Large intestine (tissue), 3 donors: Measurements from ENCODE around the gene HLCS. TPM values are rescaled to one million over a fixed set of nuclear protein-coding genes. Genes with fewer than 3 reads are reported as not detected.

Experiments
- DNase-seq, 2 donors: peaks; one replicate each; pipeline versions ENCODE4 v3.0.0 to v3.0.0-alpha.2; 2013
- H3K27ac ChIP-seq: one replicate; pipeline ENCODE4 v1.5.1; 2013; ENCODE audit warnings: low read length
- H3K27me3 ChIP-seq: 2 replicates; pipeline ENCODE4 v1.6.1; 2013; ENCODE audit warnings: low read length; ENCODE audit not compliant: control insufficient read depth, insufficient read depth
- H3K36me3 ChIP-seq: 2 replicates; pipeline ENCODE4 v1.6.1; 2013; ENCODE audit warnings: low read length; ENCODE audit not compliant: control insufficient read depth, insufficient read depth
- H3K4me1 ChIP-seq: one replicate; pipeline ENCODE4 v1.6.1; 2013; ENCODE audit warnings: low read length; ENCODE audit not compliant: control insufficient read depth, insufficient read depth
- H3K4me3 ChIP-seq: one replicate; pipeline ENCODE4 v1.5.1; 2013; ENCODE audit warnings: low read length
- H3K9me3 ChIP-seq: one replicate; pipeline ENCODE4 v1.6.1; 2013; ENCODE audit warnings: mild to moderate bottlenecking, low read depth, low read length, moderate library complexity; ENCODE audit not compliant: control insufficient read depth
- WGBS: methylation state at CpG from one replicate; pipeline ENCODE4 v1.1.5; 2013; ENCODE audit warnings: low lambda C conversion rate; ENCODE audit not compliant: insufficient coverage; 5-methylcytosine and 5-hydroxymethylcytosine counted together
- polyA plus RNA-seq: library from polyadenylated mRNA; unstranded; fragments of 120-200 nt; gene quantifications from one replicate; pipeline ENCODE4 v1.2.1, GENCODE V29; 2013

HLCS gene
- polyA plus RNA-seq, 1 donor: 12.5 TPM

DNA sequence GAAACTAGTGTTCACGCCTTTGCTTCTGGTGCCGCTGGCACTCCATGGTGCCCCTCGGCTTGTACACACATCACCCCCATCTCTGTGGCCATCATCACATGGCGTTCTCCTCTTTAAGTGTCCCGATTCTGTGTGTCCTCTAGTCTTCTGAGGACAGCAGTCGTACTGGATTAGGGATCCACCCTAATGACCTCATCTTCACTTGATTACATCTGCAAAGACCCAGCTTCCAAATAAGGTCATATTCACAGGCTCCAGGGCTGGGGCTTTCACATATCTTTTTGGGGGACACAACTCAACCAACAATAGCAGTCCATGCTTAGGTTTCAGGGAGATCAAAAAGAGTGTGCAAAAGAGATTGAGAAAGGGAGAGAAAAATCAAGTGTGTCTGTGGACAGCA, 64.9 kb downstream of the HLCS start:
- no peak overlapping the region for H3K4me3 ChIP-seq
- no peak overlapping the region for H3K27ac ChIP-seq
- peaks cover 7% of the 10 kb centered on the region for H3K36me3 ChIP-seq
- no peaks in the 10 kb centered on the region for H3K27me3 ChIP-seq
- DNase-seq: no peak
- 60% methylated on average over 1 of the region's 6 CpGs for WGBS
- H3K4me1 ChIP-seq: no peaks in the 10 kb centered on the region
- no peaks in the 10 kb centered on the region for H3K9me3 ChIP-seq

DNA sequence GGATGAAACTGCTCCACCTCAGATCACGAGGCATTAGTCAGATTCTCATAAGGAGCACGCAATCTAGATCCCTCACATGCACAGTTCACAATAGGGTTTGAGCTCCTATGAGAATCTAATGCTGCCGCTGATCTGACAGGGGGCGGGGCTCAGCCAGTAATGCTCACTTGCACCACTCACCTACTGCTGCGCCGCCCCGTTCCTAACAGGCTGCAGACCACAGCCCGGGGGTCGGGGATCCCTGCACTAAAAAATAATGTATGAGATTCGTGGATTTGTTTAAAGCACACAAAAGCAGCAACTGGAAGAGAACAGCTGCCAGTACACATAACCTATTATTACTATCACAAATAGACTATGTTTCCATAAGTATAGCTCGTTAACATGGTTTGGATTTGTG, 72.9 kb downstream of the HLCS start:
- Histone ChIP-seq H3K36me3 (peaks cover 23% of the 10 kb centered on the region), H3K4me1 (no peaks in the 10 kb centered on the region)

DNA sequence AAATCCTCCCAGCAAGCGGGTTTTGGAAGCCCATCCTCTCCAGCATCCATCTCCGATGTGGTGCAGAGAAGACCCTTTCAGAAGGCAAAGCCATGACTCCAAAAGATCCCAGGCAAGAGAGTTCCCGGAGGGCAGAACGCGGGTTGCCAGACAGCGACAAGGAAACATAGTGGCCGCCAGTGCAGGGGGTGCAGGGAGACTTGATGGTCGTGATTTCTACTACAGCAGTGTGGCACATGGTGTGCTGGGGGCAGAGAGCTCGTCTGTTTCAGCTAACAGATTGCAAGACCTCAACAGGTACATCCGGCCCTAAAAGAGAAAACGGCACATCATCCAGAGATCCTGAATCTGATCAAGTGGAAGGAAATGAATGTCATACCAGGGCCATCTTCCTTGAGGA, 74.3 kb downstream of the HLCS start:
- Histone ChIP-seq H3K9me3 (no peaks in the 10 kb centered on the region), H3K4me1 (no peaks in the 10 kb centered on the region), H3K27me3 (no peaks in the 10 kb centered on the region), H3K4me3 (no peak overlapping the region), H3K27ac (no peak overlapping the region), H3K36me3 (peaks cover 21% of the 10 kb centered on the region)
- DNase-seq: no peak
- no CpG with 5 or more reads among the region's 11 CpGs for WGBS

More for the DNA sequence above, 72.9 kb downstream of the HLCS start:
- no peak overlapping the region for H3K27ac ChIP-seq
- no peaks in the 10 kb centered on the region for H3K9me3 ChIP-seq
- no CpG with 5 or more reads among the region's 11 CpGs for WGBS
- no peak for DNase-seq
- no peak overlapping the region for H3K4me3 ChIP-seq
- no peaks in the 10 kb centered on the region for H3K27me3 ChIP-seq

DNA sequence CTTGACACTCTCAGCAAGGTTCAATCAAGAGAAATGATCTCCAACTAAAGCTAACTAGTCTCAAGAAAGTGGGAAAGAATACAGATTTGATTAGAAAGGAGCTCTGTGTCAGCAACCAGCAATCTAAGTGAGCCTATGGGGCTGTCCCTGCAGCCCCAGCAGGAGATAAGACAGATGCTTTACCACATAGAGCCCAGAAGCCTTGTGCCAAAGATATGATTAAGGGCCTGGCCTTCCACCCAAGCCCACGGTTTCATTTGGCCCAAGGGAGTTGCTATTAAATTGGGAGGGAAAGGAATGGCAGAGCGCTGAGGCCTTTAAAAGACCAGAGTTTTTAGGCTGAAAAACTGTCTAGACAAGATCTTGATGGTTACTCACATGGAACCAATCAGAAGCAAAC, 74.8 kb downstream of the HLCS start:
- Histone ChIP-seq H3K4me1 (no peaks in the 10 kb centered on the region), H3K4me3 (no peak overlapping the region), H3K36me3 (peaks cover 19% of the 10 kb centered on the region), H3K27me3 (no peaks in the 10 kb centered on the region), H3K27ac (no peak overlapping the region), H3K9me3 (no peaks in the 10 kb centered on the region)
- WGBS: 80% methylated on average over 1 of the region's 2 CpGs
- no peak for DNase-seq

DNA sequence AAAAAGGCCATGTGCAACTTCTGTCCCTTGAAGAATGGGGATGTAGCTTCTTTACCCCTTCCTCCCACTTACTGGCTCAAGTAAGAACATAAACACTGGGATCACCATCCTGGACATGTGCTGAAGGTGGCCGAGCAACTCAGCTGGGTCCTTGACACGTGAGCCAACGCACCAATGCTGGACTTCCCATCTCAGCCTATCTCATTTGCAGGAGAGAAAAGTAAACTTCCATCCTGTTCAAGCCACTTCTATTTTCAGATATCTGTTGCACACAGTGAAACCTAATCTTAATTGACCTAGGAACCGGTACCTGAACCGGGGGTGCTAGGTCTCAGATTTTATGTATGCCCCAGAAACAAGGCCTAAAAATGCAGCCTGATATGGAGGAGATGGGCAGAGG, 75.3 kb downstream of the HLCS start:
- no peaks in the 10 kb centered on the region for H3K9me3 ChIP-seq
- H3K4me1 ChIP-seq: no peaks in the 10 kb centered on the region
- no peak overlapping the region for H3K4me3 ChIP-seq
- no peak for DNase-seq
- H3K27ac ChIP-seq: no peak overlapping the region
- H3K36me3 ChIP-seq: peaks cover 20% of the 10 kb centered on the region
- WGBS: no CpG with 5 or more reads among the region's 5 CpGs
- no peaks in the 10 kb centered on the region for H3K27me3 ChIP-seq

DNA sequence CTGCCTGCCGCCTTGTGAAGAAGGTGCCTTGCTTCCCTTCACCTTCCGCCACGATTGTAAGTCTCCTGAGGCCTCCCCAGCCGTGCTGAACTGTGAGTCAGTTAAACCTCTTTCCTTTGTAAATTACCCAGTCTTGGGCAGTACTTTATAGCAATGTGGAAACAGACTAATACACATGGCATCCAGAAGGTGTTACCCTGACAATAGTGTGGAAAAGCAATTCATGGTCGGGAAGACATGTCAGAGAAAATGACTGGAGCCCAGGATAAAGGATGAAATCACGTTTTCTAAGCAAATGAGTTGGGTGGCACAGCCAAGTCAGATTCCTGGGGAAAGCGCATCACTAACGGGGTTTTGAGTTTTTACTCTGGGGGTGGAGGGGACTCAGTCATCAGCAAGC, 76.4 kb downstream of the HLCS start:
- H3K27ac ChIP-seq: no peak overlapping the region
- no peaks in the 10 kb centered on the region for H3K4me1 ChIP-seq
- no peak for DNase-seq
- H3K36me3 ChIP-seq: peaks cover 20% of the 10 kb centered on the region
- no peak overlapping the region for H3K4me3 ChIP-seq
- no CpG with 5 or more reads among the region's 8 CpGs for WGBS
- no peaks in the 10 kb centered on the region for H3K27me3 ChIP-seq
- H3K9me3 ChIP-seq: no peaks in the 10 kb centered on the region

DNA sequence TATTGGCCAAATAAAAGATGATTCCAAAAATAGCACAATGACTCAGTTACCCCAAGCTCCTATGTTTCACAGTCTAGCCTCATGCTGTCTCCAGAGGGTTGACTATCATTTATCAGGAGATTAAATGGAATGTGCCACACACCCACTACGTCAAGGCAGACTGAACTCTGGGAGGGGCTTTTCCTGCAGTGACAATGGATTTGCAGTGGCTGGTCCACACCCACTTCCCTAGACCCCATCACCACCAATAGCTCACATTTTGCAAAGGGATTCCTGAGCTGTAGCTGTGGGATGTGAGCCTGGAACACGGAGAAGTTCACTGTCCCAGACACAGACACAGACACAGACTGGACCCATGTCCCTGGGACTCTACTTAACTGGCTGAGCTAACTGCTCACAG, 77.1 kb downstream of the HLCS start:
- Histone ChIP-seq H3K27ac (no peak overlapping the region), H3K4me1 (no peaks in the 10 kb centered on the region), H3K9me3 (no peaks in the 10 kb centered on the region), H3K27me3 (no peaks in the 10 kb centered on the region), H3K4me3 (no peak overlapping the region), H3K36me3 (peaks cover 15% of the 10 kb centered on the region)
- WGBS: no CpG with 5 or more reads among the region's 2 CpGs
- DNase-seq: no peak

DNA sequence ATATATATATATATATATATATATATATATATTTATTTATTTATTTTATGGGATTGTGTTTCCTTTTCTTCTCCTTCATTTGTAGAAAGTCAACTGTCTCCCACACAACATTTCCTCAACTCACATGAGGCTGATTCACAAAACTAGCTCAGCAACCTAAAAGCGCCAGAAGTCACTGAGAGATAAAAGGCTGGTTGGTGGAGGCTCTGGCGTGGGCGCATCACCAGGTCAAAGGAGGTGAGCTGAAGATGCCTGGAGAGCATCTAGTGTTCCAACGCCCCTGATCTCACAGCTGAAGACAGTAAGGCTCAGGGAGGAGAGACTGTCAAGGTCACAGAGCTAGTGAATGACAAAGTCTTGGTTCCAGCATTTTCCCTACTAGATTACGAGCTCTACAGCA, 78.0 kb downstream of the HLCS start:
- no peak for DNase-seq
- Histone ChIP-seq H3K27ac (no peak overlapping the region), H3K4me3 (no peak overlapping the region), H3K36me3 (peaks cover 13% of the 10 kb centered on the region), H3K9me3 (peaks cover 4% of the 10 kb centered on the region), H3K27me3 (no peaks in the 10 kb centered on the region), H3K4me1 (no peaks in the 10 kb centered on the region)
- WGBS: no CpG with 5 or more reads among the region's 5 CpGs

DNA sequence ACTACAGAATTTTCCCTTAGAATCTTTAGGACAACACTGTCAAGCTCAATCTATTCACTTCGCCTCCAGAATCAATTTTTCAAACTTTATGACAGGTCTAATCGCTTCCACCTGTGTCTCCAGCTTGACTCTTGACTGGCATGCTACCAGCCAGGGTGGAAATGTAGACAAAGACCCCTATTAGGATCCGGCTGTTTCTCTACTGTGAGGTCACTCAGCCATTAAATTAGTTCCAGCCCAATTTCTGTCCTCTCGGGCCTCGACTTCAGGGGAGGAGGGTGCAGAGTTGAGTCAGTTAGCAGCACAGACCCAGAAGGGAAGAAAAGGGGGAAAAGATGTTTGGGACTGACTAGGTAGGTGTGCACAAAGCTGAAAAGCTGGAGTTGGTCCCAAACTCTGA, 78.5 kb downstream of the HLCS start:
- peaks cover 12% of the 10 kb centered on the region for H3K36me3 ChIP-seq
- H3K27ac ChIP-seq: no peak overlapping the region
- peaks cover 4% of the 10 kb centered on the region for H3K9me3 ChIP-seq
- 100% methylated on average over 1 of the region's 5 CpGs for WGBS
- no peaks in the 10 kb centered on the region for H3K4me1 ChIP-seq
- no peak for DNase-seq
- H3K27me3 ChIP-seq: no peaks in the 10 kb centered on the region
- no peak overlapping the region for H3K4me3 ChIP-seq

DNA sequence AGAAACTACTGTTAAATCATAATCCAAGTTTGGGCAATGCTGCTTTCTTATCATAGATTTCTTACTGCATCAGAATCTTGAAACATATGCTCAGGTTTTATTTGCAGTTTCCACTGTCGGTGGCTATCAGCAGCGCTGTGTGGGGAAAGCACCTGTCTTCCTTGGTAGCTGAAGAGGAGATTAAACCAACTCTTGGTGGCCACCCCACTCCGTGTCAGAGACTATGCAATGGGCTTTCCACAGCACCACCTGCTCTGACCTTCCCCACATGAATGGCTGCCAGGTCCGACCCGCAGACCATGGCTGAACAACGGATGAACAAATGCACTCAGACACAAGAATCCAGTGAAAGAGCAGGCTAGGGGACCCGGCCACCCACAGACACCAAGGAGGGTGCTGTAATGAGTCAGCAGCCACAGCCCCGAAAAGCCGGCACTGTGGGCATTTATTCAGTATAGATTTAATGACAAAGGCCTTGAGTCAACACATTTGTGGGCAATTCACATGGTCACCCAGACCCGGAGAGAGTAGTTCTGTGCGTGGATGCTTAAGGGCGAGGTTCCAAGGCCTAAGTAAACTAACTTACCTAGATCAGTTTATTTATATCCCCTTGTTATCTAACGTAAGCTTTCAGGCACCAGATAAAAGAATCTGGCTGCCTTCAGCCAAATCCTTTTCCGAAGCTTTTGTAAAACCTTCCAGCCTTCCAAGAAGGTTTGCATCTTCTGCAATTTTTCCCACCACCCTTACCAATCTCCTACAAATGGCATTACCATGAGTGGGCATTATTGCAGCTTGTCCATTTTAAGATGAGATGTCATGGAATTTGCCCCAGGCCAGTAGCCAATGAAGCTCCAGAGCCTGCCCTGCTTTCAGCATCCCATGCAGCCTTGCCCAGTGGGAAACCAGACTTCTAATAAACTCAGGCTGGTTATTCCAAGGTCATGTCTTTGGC, 82.7 kb downstream of the HLCS start:
- WGBS: no CpG with 5 or more reads among the region's 14 CpGs
- Histone ChIP-seq H3K4me3 (no peak overlapping the region), H3K9me3 (peaks cover 4% of the 10 kb centered on the region), H3K36me3 (peaks cover 3% of the 10 kb centered on the region), H3K4me1 (no peaks in the 10 kb centered on the region), H3K27me3 (no peaks in the 10 kb centered on the region), H3K27ac (no peak overlapping the region)
- DNase-seq: no peak

DNA sequence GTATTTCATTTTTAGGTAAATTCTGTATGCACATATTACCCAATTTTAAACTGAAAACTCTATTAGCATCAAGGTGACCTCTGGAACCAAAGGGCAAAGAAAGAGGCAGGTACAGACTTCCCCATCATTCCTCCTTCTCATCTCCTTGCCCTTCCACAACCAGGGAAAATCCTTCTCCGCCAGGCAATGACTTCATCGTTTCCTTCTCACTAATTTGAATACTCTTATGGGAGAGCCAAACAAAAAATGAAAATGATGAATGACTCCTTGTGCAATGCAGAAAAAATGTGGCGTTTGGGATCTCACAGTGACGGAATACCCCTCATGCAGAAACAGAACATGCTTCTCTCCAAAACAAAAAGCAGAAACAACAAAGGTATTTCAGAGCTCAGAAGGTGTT, 83.7 kb downstream of the HLCS start:
- no peaks in the 10 kb centered on the region for H3K27me3 ChIP-seq
- no peak for DNase-seq
- peaks cover 4% of the 10 kb centered on the region for H3K9me3 ChIP-seq
- no peak overlapping the region for H3K27ac ChIP-seq
- WGBS: 100% methylated on average over 2 of the region's 4 CpGs
- no peaks in the 10 kb centered on the region for H3K4me1 ChIP-seq
- H3K4me3 ChIP-seq: no peak overlapping the region
- H3K36me3 ChIP-seq: peaks cover 3% of the 10 kb centered on the region
